Vagina (tissue), 2 donors: ENCODE results near the gene PDE9A.

Source experiments
- CTCF ChIP-seq, 3 experiments: fragments of 450-650 bp in 2 of 3; fragments of 200-600 bp in 1 of 3; sonication (generic) in 1 of 3; IDR thresholded peaks; one replicate each; pipeline ENCODE4 v1.5.1; 2017 to 2019; ENCODE audit warnings: antibody characterized with exemption in 3 of 3, mild to moderate bottlenecking in 2 of 3, moderate library complexity in 2 of 3
- POLR2A ChIP-seq, 2 donors: fragments of 450-650 bp; IDR thresholded peaks; one replicate each; pipeline ENCODE4 v1.6.1; 2017; ENCODE audit warnings: antibody characterized with exemption in 2 of 2, mild to moderate bottlenecking in 2 of 2, moderate library complexity in 2 of 2

GRCh38 chr21:42755766-42756579 is 102.6 kb downstream of the PDE9A start:
- TF ChIP-seq CTCF (IDR thresholded peaks at IDR 0.05): no peak
- TF ChIP-seq POLR2A (IDR thresholded peaks at IDR 0.05): no peak
